ENCODE data around the gene VTA1. TPM values are rescaled to one million over a fixed set of nuclear protein-coding genes. Genes with fewer than 3 reads are reported as not detected.

Gene VTA1
- total RNA-seq, 1 experiment from 2014 or later = 72.1 TPM

DNA sequence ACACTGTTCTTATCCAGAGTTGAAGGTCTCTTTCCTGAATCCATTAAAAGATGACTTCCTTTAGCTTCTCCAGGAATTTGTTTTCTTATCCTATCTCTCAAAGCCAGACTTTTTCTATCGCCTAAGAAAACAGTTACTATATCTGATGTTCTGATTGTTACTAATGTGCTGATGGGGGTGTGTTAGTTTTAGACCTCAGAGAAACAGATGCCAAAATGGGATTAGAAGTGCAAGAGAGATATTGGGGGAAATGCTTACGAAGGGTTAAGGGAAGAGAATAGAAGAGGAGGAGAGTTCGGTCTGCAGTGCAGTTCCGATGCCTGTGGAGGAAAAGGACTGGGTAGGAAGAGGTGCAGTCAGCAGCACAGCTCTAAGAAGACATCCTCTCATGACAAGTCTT lies 119.0 kb downstream of the VTA1 start:
- no peak for ATAC-seq
- CTCF ChIA-PET = no interaction called here

DNA sequence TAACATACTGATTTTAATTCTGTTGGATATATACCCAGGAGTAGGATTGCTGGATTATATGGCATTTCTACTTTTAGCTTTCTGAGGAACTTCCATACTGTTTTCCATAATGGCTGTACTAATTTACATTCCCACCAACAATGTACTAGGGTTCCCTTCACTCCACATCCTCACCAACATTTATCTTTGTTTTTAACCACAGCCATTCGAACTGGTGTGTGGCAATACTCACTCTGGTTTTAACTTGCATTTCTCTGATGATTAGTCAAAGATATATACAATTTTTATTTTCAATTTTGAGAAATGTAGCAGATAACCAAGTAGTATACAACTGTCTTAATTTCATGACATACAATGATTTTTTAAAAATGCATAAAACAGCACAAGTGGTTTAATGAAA lies 124.4 kb downstream of the VTA1 start:
- H3K9me3 ChIP-seq (ENCODE audit: control insufficient read depth, insufficient read depth, low read depth, low read length) = no peaks in the 10 kb centered on the region
- no peak for TF ChIP-seq TCF7L2 (IDR thresholded peaks at IDR 0.05; ENCODE audit: low read depth, low read length)
- TF ChIP-seq, protein P1, sequence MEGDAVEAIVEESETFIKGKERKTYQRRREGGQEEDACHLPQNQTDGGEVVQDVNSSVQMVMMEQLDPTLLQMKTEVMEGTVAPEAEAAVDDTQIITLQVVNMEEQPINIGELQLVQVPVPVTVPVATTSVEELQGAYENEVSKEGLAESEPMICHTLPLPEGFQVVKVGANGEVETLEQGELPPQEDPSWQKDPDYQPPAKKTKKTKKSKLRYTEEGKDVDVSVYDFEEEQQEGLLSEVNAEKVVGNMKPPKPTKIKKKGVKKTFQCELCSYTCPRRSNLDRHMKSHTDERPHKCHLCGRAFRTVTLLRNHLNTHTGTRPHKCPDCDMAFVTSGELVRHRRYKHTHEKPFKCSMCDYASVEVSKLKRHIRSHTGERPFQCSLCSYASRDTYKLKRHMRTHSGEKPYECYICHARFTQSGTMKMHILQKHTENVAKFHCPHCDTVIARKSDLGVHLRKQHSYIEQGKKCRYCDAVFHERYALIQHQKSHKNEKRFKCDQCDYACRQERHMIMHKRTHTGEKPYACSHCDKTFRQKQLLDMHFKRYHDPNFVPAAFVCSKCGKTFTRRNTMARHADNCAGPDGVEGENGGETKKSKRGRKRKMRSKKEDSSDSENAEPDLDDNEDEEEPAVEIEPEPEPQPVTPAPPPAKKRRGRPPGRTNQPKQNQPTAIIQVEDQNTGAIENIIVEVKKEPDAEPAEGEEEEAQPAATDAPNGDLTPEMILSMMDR (IDR thresholded peaks at IDR 0.05) = no peak
- TF ChIP-seq, protein P2, sequence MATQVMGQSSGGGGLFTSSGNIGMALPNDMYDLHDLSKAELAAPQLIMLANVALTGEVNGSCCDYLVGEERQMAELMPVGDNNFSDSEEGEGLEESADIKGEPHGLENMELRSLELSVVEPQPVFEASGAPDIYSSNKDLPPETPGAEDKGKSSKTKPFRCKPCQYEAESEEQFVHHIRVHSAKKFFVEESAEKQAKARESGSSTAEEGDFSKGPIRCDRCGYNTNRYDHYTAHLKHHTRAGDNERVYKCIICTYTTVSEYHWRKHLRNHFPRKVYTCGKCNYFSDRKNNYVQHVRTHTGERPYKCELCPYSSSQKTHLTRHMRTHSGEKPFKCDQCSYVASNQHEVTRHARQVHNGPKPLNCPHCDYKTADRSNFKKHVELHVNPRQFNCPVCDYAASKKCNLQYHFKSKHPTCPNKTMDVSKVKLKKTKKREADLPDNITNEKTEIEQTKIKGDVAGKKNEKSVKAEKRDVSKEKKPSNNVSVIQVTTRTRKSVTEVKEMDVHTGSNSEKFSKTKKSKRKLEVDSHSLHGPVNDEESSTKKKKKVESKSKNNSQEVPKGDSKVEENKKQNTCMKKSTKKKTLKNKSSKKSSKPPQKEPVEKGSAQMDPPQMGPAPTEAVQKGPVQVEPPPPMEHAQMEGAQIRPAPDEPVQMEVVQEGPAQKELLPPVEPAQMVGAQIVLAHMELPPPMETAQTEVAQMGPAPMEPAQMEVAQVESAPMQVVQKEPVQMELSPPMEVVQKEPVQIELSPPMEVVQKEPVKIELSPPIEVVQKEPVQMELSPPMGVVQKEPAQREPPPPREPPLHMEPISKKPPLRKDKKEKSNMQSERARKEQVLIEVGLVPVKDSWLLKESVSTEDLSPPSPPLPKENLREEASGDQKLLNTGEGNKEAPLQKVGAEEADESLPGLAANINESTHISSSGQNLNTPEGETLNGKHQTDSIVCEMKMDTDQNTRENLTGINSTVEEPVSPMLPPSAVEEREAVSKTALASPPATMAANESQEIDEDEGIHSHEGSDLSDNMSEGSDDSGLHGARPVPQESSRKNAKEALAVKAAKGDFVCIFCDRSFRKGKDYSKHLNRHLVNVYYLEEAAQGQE (IDR thresholded peaks at IDR 0.05; ENCODE audit: insufficient read depth in 1 of 2, low read depth in 2 of 2, low read length in 1 of 2) = no peak
- TF ChIP-seq SIN3A (IDR thresholded peaks at IDR 0.05; ENCODE audit: borderline replicate concordance, insufficient read depth, low read depth, low read length) = no peak
- no peak for TF ChIP-seq POLR2AphosphoS5 (IDR thresholded peaks at IDR 0.05; ENCODE audit: low read depth, low read length)
- BruUV-seq (replicated peaks) = no TSS peak
- intact Hi-C loops (cut with micrococcal nuclease; ENCODE audit: unreplicated experiment) = no loop called here
- in situ Hi-C loops (cut with HindIII; ENCODE audit: low pct_unique_long_range_greater_than_20kb, low sequenced_read_pairs) = no loop called here
- POLR2A ChIA-PET = no interaction called here
- H3K27me3 ChIP-seq (ENCODE audit: control insufficient read depth, insufficient read depth, low read length) = no peaks in the 10 kb centered on the region
- no peaks in the 10 kb centered on the region for H3K36me3 ChIP-seq (ENCODE audit: control insufficient read depth, insufficient read depth, low read length)
- CTCF ChIA-PET = no interaction called here
- peaks cover 14% of the 10 kb centered on the region; the same call in 1 of the 2 replicates for H3K4me1 ChIP-seq (ENCODE audit: control insufficient read depth, insufficient read depth, low read length)
- ATAC-seq = no peak
- H3K27ac ChIP-seq (ENCODE audit: low read length) = no peak overlapping the region
- no peak overlapping the region for H3K4me3 ChIP-seq (ENCODE audit: low read depth in 2 of 2, low read length in 2 of 2)
- DNase-seq (ENCODE audit: low read depth, low spot score) = no peak

More for the DNA sequence above, 119.0 kb downstream of the VTA1 start:
- no peak for DNase-seq (ENCODE audit: low read depth, low spot score)
- no TSS peak for BruUV-seq (replicated peaks)
- Histone ChIP-seq H3K4me1 (ENCODE audit: control insufficient read depth, insufficient read depth, low read length) (no peaks in the 10 kb centered on the region), H3K9me3 (ENCODE audit: control insufficient read depth, insufficient read depth, low read depth, low read length) (no peaks in the 10 kb centered on the region), H3K4me3 (ENCODE audit: low read depth in 2 of 2, low read length in 2 of 2) (no peak overlapping the region), H3K36me3 (ENCODE audit: control insufficient read depth, insufficient read depth, low read length) (no peaks in the 10 kb centered on the region), H3K27me3 (ENCODE audit: control insufficient read depth, insufficient read depth, low read length) (no peaks in the 10 kb centered on the region), H3K27ac (ENCODE audit: low read length) (no peak overlapping the region)
- in situ Hi-C loops (cut with HindIII; ENCODE audit: low pct_unique_long_range_greater_than_20kb, low sequenced_read_pairs) = no loop called here
- TF ChIP-seq, protein P1 (IDR thresholded peaks at IDR 0.05) = no peak
- no peak for TF ChIP-seq POLR2AphosphoS5 (IDR thresholded peaks at IDR 0.05; ENCODE audit: low read depth, low read length)
- TF ChIP-seq SIN3A (IDR thresholded peaks at IDR 0.05; ENCODE audit: borderline replicate concordance, insufficient read depth, low read depth, low read length) = no peak
- TF ChIP-seq TCF7L2 (IDR thresholded peaks at IDR 0.05; ENCODE audit: low read depth, low read length) = no peak
- TF ChIP-seq, protein P2 (IDR thresholded peaks at IDR 0.05; ENCODE audit: insufficient read depth in 1 of 2, low read depth in 2 of 2, low read length in 1 of 2) = no peak
- POLR2A ChIA-PET = interaction anchor here (0.6 kb wide), 1 partner anchor 20 kb away, joined by 4 read pairs; no protein-coding TSS in a partner anchor
- intact Hi-C loops (cut with micrococcal nuclease; ENCODE audit: unreplicated experiment) = no loop called here
